PC-9 (cell line): ENCODE results near the gene DGKD. TPM values are rescaled to one million over a fixed set of nuclear protein-coding genes. Genes with fewer than 3 reads are reported as not detected.

Experiments used
- BruUV-seq: library from RNA; stranded (reverse); fragments of 400-500 nt; replicated peaks from 2 replicates; lab custom pipeline; 2021; lab: Mats Ljungman, UMichigan
- CTCF ChIA-PET: fragments of 300-600 bp; sonication (Branson Sonifier 250); formaldehyde crosslinking; loops from one replicate; lab custom pipeline; 2022; ENCODE audit warnings: antibody characterized with exemption; lab: Charles Lee
- POLR2A ChIA-PET: fragments of 300-600 bp; sonication (Branson Sonifier 250); formaldehyde crosslinking; loops from one replicate; lab custom pipeline; 2022; ENCODE audit warnings: antibody characterized with exemption; ENCODE audit not compliant: unreplicated experiment; lab: Charles Lee
- DNase-seq, 2 experiments: peaks; one replicate each; pipeline versions ENCODE4 v3.0.0 to v3.0.0-alpha.2; 2015 to 2022; ENCODE audit warnings: mixed read lengths in 1 of 2
- H2AFZ ChIP-seq: fragments of 200-600 bp; sonication (generic); 2 replicates; pipeline ENCODE4 v1.8.1; 2017; ENCODE audit warnings: antibody characterized with exemption
- H3F3A ChIP-seq: fragments of 200-600 bp; sonication (generic); 2 replicates; pipeline ENCODE4 v1.8.1; 2017; ENCODE audit warnings: antibody characterized with exemption, mild to moderate bottlenecking, low read depth; ENCODE audit not compliant: insufficient read depth
- H3K27ac ChIP-seq: fragments of 200-600 bp; sonication (generic); 2 replicates; pipeline ENCODE4 v1.6.1; 2016; ENCODE audit warnings: mixed run types
- H3K27me3 ChIP-seq: fragments of 200-600 bp; sonication (generic); 2 replicates; pipeline ENCODE4 v1.6.1; 2016; ENCODE audit warnings: low read depth, mixed run types; ENCODE audit not compliant: insufficient read depth
- H3K36me3 ChIP-seq: fragments of 200-600 bp; sonication (generic); 2 replicates; pipeline ENCODE4 v1.6.1; 2016; ENCODE audit warnings: low read depth, mixed run types
- H3K4me1 ChIP-seq: fragments of 200-600 bp; sonication (generic); replicated peaks from 2 replicates; pipeline ENCODE4 v1.6.1; 2016; ENCODE audit warnings: mixed run types; ENCODE audit not compliant: insufficient read depth
- H3K4me2 ChIP-seq: fragments of 200-600 bp; sonication (generic); 2 replicates; pipeline ENCODE4 v1.6.1; 2017; ENCODE audit warnings: mixed run types
- H3K4me3 ChIP-seq: fragments of 200-600 bp; sonication (generic); 2 replicates; pipeline ENCODE4 v1.6.1; 2016; ENCODE audit warnings: mixed run types
- H3K79me2 ChIP-seq: fragments of 200-600 bp; sonication (generic); 2 replicates; pipeline ENCODE4 v1.6.1; 2017; ENCODE audit warnings: low read depth, mixed run types
- H3K9me2 ChIP-seq: fragments of 200-600 bp; sonication (generic); 2 replicates; pipeline ENCODE4 v1.8.1; 2017; ENCODE audit warnings: mild to moderate bottlenecking; ENCODE audit not compliant: insufficient read depth
- H3K9me3 ChIP-seq: fragments of 200-600 bp; sonication (generic); 2 replicates; pipeline ENCODE4 v1.8.1; 2016; ENCODE audit warnings: low read depth; ENCODE audit not compliant: insufficient read depth
- H4K20me1 ChIP-seq: fragments of 200-600 bp; sonication (generic); 2 replicates; pipeline ENCODE4 v1.8.1; 2017; ENCODE audit not compliant: insufficient read depth
- EZH2 ChIP-seq: fragments of 200-600 bp; sonication (generic); IDR thresholded peaks from 2 replicates; pipeline ENCODE4 v1.8.0; 2017; ENCODE audit warnings: antibody characterized with exemption, low read depth
- intact Hi-C: fragments of 100-400 bp; cut with micrococcal nuclease; formaldehyde crosslinking; loops from one replicate; pipeline ENCODE4 v1.10.0; 2022; ENCODE audit not compliant: unreplicated experiment
- total RNA-seq: library from RNA; stranded (reverse); gene quantifications from 2 replicates; pipeline ENCODE4 v1.2.3, GENCODE V29; 2021
- TF ChIP-seq, protein P1 (sequence below): fragments of 200-600 bp; sonication (generic); conservative IDR thresholded peaks from 2 replicates; pipeline ENCODE4 v1.6.1; 2017; ENCODE audit warnings: mixed run types, antibody characterized with exemption, mild to moderate bottlenecking, moderate library complexity

The DGKD gene
- total RNA-seq, 1 experiment from 2014 or later: 59.5 TPM

DNA sequence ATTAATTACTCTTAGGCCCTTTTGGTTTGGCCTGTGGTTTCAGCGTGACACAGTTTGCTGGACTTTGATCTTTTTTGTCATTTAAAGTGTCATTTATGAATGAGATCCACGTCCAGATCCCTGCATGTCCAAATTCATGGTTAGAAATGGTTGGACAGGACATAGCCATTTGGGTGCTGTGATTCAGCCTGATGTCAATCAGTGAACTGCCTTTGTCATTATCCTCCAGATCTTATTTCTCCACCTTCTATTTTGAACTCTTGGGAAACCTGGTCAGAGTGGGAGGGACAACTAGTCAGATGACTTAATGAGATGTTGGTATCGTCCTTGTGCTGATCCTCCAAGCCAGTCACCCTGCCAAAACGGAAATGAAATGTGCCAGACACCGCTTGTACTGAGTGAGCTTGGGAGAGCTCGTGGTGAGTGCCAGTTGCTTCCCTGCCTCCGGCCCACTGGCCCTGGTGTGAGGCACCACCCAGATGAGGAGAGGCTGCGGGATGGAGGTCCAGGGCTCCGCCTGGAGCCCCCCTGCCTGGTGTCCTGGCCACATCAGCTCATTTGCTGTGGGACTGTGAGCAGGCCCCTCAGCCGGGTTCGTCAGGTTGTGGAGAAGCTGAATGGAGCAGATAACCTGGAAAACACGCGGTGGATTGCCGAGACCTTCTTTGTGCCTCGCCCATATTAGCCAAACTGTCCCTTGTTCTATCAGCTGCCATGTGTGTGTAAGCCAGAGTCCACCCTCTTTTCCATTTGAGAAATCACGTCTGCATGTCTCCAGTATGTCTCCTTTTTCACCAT lies 70.1 kb downstream of the DGKD start:
- no peak for DNase-seq
- H3K36me3 ChIP-seq: peaks cover 16% of the 10 kb centered on the region
- POLR2A ChIA-PET: interaction anchor here (0.5 kb wide), 1 partner anchor 390 kb away, joined by 4 read pairs; no protein-coding TSS in a partner anchor
- H3K4me1 ChIP-seq: peaks cover 54% of the 10 kb centered on the region
- peaks cover 18% of the 10 kb centered on the region for H3K9me3 ChIP-seq
- no peak overlapping the region for H3K27ac ChIP-seq
- BruUV-seq: no TSS peak
- intact Hi-C loops: no loop called here
- no peak for TF ChIP-seq EZH2
- TF ChIP-seq, protein P1, sequence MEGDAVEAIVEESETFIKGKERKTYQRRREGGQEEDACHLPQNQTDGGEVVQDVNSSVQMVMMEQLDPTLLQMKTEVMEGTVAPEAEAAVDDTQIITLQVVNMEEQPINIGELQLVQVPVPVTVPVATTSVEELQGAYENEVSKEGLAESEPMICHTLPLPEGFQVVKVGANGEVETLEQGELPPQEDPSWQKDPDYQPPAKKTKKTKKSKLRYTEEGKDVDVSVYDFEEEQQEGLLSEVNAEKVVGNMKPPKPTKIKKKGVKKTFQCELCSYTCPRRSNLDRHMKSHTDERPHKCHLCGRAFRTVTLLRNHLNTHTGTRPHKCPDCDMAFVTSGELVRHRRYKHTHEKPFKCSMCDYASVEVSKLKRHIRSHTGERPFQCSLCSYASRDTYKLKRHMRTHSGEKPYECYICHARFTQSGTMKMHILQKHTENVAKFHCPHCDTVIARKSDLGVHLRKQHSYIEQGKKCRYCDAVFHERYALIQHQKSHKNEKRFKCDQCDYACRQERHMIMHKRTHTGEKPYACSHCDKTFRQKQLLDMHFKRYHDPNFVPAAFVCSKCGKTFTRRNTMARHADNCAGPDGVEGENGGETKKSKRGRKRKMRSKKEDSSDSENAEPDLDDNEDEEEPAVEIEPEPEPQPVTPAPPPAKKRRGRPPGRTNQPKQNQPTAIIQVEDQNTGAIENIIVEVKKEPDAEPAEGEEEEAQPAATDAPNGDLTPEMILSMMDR: no peak
- CTCF ChIA-PET: no interaction called here
- no peaks in the 10 kb centered on the region for H3K27me3 ChIP-seq
- H2AFZ ChIP-seq: no peak overlapping the region
- peaks cover 87% of the 10 kb centered on the region for H3K79me2 ChIP-seq
- H3K9me2 ChIP-seq: no peaks in the 10 kb centered on the region
- H3K4me3 ChIP-seq: no peak overlapping the region
- H4K20me1 ChIP-seq: no peaks in the 10 kb centered on the region
- H3K4me2 ChIP-seq: no peak overlapping the region
- H3F3A ChIP-seq: peaks cover 43% of the 10 kb centered on the region

DNA sequence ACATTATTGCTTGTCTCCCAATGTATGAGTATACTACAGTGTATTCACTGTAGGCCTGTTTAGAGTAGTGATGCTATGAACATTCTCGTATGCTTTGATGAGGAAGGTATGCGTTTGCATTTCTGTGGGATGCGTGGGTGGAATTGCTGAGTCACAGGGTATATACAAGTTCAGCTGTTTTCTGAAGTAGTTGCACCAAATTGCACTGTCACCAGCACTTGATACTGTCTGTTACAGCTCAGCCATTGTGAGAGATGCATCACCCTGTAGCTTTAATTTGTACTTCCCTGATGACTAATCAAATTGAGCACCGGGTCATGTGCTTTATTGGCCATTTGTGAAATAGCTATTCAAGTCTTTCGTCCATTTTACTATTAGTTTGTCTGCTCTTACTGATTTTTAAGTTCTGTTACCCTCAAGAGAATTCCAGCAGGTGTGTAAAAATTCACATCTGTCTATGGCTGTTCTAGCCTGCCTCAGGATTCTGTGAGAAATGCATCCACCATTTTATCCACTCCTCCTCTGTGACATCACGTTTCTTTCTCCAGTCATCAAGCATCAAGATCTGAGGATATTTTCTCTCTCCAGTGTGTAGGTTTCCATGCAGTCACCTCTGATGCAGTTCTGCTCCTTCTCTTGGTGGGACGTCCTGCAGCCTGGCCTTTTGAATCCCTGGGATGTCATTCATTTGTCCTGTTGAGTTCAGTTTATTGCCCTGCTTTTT lies 72.5 kb downstream of the DGKD start:
- no peak overlapping the region; the same call in 1 of the 2 replicates for H3K4me2 ChIP-seq
- peak overlapping the region; percentile 64 for H3K27ac ChIP-seq
- no TSS peak for BruUV-seq
- H3K9me3 ChIP-seq: peaks cover 18% of the 10 kb centered on the region
- H3K27me3 ChIP-seq: no peaks in the 10 kb centered on the region
- no peak overlapping the region for H2AFZ ChIP-seq
- intact Hi-C loops: no loop called here
- no peaks in the 10 kb centered on the region for H4K20me1 ChIP-seq
- H3K79me2 ChIP-seq: peaks cover 84% of the 10 kb centered on the region
- no peaks in the 10 kb centered on the region; the same call in 1 of the 2 replicates for H3K9me2 ChIP-seq
- peaks cover 16% of the 10 kb centered on the region for H3K36me3 ChIP-seq
- 0 out of 2 replicates have a peak overlapping the region, but pooled peaks have one; percentile 3 for H3K4me3 ChIP-seq
- peaks cover 58% of the 10 kb centered on the region for H3K4me1 ChIP-seq
- DNase-seq: peak; percentile 37 to 95
- CTCF ChIA-PET: no interaction called here
- peaks cover 51% of the 10 kb centered on the region for H3F3A ChIP-seq
- POLR2A ChIA-PET: interaction anchor here (0.6 kb wide), 3 partner anchors 25 to 267 kb away, joined by 4 to 6 read pairs (median 5); no protein-coding TSS in a partner anchor
- TF ChIP-seq EZH2: no peak
- TF ChIP-seq, protein P1: no peak

DNA sequence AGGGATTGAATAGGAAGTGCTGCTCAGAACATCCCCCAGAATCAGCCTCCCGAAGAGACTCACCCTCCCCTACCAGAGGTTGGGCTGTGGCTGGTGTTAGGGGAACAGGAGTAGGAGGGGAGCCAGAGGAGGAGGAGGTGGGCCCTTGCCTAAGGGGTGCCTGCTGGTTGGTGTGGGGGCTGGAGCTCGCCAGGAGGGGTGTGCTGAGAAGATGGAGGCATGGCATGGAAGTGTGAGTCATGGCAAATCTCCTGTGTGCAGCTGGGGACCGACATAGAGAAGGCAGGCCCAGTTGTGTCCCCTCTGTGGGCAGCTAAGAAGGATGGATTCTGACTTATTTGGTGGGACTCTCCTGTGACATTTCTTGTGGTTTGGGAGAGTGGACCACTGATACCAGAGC lies 73.7 kb downstream of the DGKD start:
- H3K4me2 ChIP-seq: no peak overlapping the region
- no peak overlapping the region for H3K27ac ChIP-seq
- H3K4me3 ChIP-seq: no peak overlapping the region

More for the DNA sequence above, 73.7 kb downstream of the DGKD start:
- no TSS peak for BruUV-seq
- no peak for DNase-seq
- Histone ChIP-seq H3K27me3 (no peaks in the 10 kb centered on the region), H3F3A (peaks cover 43% of the 10 kb centered on the region), H3K9me2 (no peaks in the 10 kb centered on the region; the same call in 1 of the 2 replicates), H3K4me1 (peaks cover 46% of the 10 kb centered on the region), H4K20me1 (no peaks in the 10 kb centered on the region), H3K9me3 (peaks cover 18% of the 10 kb centered on the region), H3K36me3 (peaks cover 16% of the 10 kb centered on the region), H2AFZ (no peak overlapping the region), H3K79me2 (peaks cover 86% of the 10 kb centered on the region)
- CTCF ChIA-PET: no interaction called here
- intact Hi-C loops: no loop called here
- TF ChIP-seq, protein P1: no peak
- TF ChIP-seq EZH2: no peak
- POLR2A ChIA-PET: no interaction called here
